Upper lobe of right lung (tissue), 1 donor: ENCODE data around the gene OR11L1. TPM values are rescaled to one million over a fixed set of nuclear protein-coding genes. Genes with fewer than 3 reads are reported as not detected.

ENCODE experiments used
- total RNA-seq: library from RNA; stranded (reverse); fragmentation: NEBNext Ultra II Directional; extraction: Animal tissue kit (Norgen Biotek cat#: 25700); gene quantifications from one replicate; pipeline ENCODE4 v1.2.1, GENCODE V29; 2021
- donor health status: DM: no; HTN: yes; CAD: no; lungs with severe emphysema.

Gene OR11L1
- total RNA-seq, 1 donor from 2014 or later: not detected

Other genes starting within 250 kb of the OR11L1 start
- gene OR2G3, start 236.3 kb downstream of the OR11L1 start, total RNA-seq: not detected
- gene OR13G1, start 162.2 kb downstream of the OR11L1 start, total RNA-seq: not detected
- gene OR6F1, start 125.2 kb downstream of the OR11L1 start, total RNA-seq: not detected
- gene OR14K1, start 103.3 kb downstream of the OR11L1 start, total RNA-seq: not detected
- gene OR14A2, start 93.8 kb downstream of the OR11L1 start, total RNA-seq: not detected
- not detected for gene OR1C1, start 81.3 kb downstream of the OR11L1 start, total RNA-seq
- not detected for gene OR14A16, start 17.8 kb downstream of the OR11L1 start, total RNA-seq
- gene TRIM58, start 15.3 kb upstream of the OR11L1 start, total RNA-seq: 6.0 TPM
- gene OR2W3, start 53.7 kb upstream of the OR11L1 start, total RNA-seq: 1.6 TPM
- not detected for gene OR2T8, start 78.4 kb upstream of the OR11L1 start, total RNA-seq
- gene OR2AJ1, start 83.0 kb upstream of the OR11L1 start, total RNA-seq: not detected
- gene OR2L8, start 107.0 kb upstream of the OR11L1 start, total RNA-seq: not detected
- gene OR2AK2, start 123.3 kb upstream of the OR11L1 start, total RNA-seq: not detected
- gene OR2L5, start 171.8 kb upstream of the OR11L1 start, total RNA-seq: not detected
- gene OR2L2, start 188.2 kb upstream of the OR11L1 start, total RNA-seq: 0.14 TPM
- gene OR2L3, start 204.9 kb upstream of the OR11L1 start, total RNA-seq: not detected